Fibroblast of skin of left quadriceps (primary cell): ENCODE data around the gene DENND6B.

Experiments
- DNase-seq, 2 experiments: peaks; one replicate each; pipeline ENCODE4 v3.0.0-alpha.2; 2013; ENCODE audit warnings: low read depth in 2 of 2

The DENND6B gene

DNA sequence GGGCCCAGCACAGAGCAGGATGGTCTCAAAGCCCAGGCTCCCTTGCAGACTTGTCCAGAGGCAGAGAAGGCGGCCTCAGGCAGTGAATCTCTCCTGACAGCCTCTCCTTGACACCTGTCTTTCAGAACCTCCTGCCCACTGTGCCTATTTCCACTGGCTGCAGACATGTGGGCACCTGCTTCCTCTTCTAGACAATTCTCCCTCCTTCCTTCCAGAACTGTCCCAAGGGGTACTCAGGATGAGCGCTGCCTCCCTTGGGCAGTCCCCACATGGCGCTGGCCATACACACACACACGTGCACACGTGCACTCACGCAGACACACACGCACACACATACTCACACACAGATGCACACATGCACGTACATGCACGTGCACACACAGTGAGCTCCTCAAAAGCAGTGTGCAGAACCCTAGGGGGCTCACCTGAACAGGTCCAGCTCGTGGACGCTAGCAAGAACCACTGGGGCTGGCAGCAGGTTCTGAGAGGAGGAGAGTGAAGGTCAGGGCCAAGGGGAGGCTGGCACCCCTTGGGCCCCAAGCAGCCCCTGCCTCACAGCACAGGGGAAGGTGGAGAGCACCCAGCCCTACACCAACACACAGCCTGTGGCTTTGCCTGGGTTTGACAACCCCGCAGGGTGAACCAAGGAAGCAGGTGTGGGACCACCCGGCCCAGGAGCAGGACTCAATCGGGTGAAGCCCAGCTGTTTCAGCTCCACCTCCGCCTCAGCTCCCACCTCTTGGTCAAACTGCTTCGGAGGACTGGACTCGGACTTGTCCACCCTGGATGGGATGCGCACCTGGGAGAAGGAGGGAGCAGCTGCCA, 11.3 kb downstream of the DENND6B start:
- no peak for DNase-seq

DNA sequence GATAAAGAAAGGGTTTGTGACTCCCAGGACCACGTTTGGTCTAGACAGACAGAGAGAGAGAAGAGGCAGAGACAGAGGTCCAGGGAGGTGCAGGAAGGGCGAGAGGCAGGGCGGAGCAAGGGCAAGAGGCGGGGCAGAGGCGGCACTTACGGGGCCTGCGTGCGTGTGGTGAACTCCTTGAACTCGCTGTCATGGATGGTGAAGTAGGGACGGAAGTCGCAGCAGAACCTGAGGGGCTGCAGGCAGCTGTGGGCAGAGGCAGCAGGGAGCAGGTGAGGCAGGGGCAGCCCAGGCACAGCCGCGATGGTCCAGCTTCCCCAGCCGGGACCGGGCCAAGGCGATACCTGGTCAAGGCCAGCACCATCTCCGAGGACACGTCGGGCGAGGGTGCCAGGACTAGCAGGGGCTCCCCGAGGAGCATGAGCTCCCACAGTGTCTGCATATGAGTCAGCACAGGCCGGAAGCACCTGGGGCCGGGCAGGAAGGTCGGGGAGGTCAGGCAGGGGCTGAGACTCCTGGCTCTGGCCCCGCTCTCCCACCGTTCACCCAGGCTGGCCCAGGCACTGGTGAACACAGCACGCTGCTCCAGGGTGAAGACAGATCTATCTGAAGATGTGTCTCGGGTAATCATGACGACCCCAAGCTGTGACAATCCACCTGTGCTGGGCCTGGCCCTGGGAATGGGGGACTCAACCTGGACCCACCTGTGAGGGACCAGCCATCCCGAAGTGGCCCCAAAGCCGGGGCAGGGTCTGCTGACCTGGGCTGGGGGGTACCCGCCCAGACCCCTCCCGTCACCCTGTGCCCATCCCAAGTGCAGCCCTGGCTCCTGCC, 12.1 kb downstream of the DENND6B start:
- no peak for DNase-seq

- DNase-seq = no peak
Measured at GRCh38 chr22:50314081-50314454, 12.7 kb downstream of the DENND6B start.

- no peak for DNase-seq
Measured at GRCh38 chr22:50313600-50313999, 13.2 kb downstream of the DENND6B start.

DNA sequence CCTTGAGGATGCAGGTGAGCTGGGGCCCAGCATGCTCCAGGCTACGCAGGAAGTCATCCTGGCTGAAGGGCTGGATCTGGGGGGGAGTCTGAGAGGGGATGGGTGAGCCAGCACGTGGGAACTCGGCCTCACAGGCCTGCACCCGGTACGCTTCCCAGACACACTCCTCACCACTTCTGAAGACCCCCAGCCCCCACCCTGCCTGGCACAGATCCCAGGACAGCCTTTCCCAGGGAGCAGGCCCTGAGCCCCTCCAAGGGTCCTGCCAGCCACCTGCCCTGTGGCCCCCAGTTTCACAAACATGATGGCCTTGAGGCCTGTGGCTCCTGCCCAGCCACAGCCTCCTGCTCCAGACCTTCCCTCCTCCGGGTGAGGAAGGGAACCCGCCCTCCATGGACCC, 13.8 kb downstream of the DENND6B start:
- no peak for DNase-seq

GRCh38 chr22:50312371-50312770, 14.4 kb downstream of the DENND6B start:
- no peak for DNase-seq

DNA sequence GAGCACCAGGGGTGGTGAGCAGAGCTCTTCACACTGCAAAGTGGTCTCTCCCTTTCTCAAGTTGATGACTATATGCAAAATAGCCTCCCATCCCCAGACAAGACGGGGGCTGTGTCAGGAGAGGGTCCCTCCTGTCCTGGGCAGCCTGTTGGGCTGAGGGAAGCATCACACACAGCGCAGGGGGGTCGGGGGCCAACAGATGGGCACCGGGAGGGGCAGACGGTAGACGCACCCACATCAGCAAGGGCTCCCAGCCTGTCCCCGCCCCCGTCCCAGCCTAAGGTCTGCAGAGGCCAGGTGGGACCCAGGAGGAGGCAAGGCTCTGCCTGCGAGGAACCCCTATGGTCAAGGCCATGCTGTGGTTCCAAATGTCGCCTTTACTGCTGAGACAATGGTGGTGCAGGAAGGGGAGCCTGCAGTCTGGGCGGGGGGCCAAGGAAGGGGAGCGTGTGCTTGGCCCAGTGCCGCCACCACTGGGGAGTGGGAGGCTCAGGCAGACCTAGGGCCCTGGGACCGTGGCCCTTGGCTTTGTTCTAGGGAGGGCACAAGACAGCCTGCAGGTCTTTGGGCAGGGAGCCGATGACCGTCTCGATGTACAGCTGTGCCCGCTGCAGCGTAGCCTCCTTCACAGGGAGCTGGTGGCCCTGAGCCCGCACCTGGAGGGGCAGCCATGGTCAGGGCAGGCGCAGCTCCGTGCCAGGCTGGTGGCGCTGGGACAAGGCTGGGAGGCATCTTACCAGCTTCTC, 15.0 kb downstream of the DENND6B start:
- no peak for DNase-seq

DNA sequence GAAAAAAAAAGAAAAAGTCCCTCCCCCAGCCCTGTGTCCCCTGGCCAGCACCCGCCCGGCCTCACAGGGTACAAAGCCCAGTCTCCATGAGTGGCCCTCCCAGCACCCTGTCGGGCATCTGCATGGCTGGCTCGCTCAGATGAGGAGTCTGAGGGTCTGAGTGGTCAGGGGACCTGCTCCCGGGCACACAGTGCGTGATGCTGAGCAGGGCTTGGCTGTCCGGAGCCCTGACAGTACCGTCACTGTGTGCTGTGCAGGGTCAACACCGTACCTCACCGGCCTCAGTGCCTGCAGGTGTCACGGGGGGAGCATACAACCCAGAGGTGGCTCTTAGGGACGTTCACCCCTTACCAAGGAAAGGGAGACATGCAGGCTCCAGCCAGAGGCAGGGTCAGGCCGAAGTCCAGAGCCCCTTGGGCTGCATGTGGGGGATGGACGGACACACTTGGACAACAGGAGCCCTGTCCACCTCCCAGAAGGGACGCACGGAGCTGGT, 15.8 kb downstream of the DENND6B start:
- no peak for DNase-seq

DNA sequence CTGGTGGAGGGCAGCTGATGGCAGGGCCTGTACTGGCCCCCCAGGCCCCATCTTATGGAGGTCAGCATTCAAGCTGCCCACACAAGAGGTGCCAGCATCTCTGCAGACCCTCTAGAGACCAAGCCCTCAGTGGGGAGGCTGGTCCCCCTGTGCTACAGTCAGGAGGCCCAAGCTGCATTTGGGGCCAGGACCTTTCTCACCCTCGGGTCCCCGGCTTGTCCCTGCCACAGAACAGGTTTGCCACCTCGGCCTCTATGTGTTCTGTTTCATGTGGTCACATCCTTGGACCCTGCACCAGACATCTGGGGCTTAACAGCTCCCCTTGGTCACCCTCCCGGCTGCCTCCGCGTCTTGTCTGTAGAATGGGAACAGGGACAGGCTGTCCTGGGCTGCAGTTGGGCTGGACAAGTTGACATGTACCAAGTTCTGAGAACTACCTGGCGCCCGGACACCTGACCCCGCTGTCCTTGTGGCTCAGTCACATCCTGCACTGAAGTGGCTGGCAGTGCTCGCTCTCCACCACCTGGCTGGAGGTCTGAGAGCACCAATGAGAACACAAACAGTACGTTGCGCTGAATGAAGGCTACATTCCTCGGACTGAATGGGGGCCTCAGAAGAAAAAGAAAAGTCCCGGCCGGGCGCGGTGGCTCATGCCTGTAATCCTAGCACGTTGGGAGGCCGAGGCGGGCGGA, 16.6 kb downstream of the DENND6B start:
- DNase-seq = no peak

GRCh38 chr22:50309601-50309991, 17.2 kb downstream of the DENND6B start:
- no peak for DNase-seq

GRCh38 chr22:50308986-50309600, 17.7 kb downstream of the DENND6B start:
- no peak for DNase-seq

GRCh38 chr22:50308597-50308935, 18.2 kb downstream of the DENND6B start:
- no peak for DNase-seq

DNA sequence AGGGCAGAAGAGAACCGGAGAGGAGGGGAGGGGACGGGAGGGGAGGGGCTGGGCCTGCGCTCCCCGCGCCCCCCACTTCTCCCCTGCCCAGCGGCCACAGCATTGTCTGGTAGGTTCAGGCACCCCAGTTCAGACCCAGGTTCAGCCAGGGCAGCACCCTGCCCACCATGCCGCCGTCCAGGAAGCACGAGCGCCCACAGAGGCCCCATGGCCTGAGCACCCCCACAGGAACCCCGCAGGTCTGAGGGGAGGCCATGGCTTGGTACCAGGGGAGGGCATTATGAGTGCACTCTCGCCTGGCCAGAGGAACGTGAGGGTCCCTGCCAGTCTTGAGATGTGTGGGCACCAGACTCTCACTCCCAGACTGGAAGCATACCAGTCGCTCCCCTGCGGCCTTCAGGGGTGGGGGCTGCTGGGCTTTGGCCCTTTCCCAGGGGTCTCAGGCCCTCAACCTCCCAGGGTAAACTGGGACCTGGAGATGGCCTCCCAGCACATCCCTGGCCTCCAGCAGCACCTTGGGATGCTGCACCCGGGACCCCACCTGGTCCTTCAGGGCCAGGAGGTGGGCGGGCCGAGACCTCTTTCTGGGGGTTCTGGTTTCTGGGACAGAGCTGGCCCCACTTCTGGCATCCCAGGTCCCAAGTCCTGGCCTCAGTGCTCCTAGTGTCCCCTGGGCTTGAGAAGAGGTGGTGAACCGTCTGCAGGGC, 18.8 kb downstream of the DENND6B start:
- DNase-seq = no peak

- peak; percentile 53 to 57 for DNase-seq
Measured at GRCh38 chr22:50306753-50307749, 19.8 kb downstream of the DENND6B start, which contains the start of gene PLXNB2. Gene PLXNB2, minus strand, starts transcription at chr22:50307646. Its CDS starts 17,062 bp downstream, at chr22:50290584.

DNA sequence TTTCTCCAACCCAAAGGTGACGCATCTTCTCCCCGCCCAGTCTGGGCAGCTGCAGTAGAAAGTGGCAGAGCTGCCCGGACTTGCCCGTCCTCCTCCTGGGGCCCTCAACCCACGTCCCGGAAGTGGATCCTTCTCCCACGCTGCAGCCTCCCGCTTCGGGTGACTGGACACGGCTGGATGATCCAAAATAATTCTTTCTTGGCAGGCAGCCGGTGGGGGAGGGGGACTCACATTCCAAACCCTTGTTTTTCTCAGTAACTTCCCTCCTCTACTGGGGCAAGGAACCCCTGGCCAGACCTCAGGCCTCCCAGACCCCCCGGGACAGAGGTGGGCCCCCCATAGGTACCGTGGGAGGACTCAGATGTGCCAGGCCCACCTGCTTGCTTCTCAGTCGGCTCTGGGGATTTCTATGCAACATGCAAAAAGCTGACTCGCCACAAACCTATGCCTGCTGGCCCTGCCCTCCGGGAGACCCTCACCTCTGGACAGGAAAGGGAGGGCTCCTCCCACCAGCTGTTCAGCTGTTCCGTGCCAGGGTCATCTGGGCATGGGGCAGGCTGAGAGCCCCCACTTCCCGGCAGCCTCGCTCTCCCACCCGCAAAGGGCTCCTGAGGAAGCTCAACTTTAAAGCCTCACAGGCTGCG, 20.8 kb downstream of the DENND6B start:
- DNase-seq = peak; percentile 77

DNA sequence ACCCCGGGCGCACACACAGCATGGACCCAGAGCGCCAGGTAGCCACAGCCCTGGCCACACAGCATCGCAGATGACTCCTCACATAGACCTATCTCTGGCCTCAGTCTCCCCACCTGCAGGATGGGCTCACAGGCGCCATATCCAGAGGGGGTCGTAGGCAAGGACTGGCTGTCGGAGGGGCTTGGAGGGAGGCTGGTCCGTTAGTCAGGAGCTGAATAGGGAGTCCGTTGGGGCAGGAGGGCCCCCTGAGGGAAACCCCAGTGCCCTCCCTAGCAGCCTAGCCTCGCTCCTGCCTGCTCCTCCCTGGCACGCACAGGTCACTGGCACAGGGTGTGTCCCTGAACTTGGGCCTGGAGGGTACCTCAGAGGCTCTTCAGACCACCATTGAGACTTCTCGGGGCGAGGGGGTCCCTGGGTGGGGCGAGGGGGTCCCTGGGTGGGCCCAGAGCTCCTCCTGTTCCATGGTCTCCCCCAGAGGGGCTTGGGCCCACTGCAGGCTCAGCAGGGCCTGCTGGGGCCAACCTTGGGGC, 21.4 kb downstream of the DENND6B start:
- DNase-seq = no peak

- DNase-seq = no peak
Measured at GRCh38 chr22:50304528-50305392, 22.1 kb downstream of the DENND6B start.
